Inferior parietal cortex (tissue), 1 donor: ENCODE results near the gene PCK2.

Experiments
- DNase-seq: peaks from one replicate; pipeline ENCODE4 v3.0.0-alpha.2; 2016; ENCODE audit errors: extremely low spot score

PCK2 gene

DNA sequence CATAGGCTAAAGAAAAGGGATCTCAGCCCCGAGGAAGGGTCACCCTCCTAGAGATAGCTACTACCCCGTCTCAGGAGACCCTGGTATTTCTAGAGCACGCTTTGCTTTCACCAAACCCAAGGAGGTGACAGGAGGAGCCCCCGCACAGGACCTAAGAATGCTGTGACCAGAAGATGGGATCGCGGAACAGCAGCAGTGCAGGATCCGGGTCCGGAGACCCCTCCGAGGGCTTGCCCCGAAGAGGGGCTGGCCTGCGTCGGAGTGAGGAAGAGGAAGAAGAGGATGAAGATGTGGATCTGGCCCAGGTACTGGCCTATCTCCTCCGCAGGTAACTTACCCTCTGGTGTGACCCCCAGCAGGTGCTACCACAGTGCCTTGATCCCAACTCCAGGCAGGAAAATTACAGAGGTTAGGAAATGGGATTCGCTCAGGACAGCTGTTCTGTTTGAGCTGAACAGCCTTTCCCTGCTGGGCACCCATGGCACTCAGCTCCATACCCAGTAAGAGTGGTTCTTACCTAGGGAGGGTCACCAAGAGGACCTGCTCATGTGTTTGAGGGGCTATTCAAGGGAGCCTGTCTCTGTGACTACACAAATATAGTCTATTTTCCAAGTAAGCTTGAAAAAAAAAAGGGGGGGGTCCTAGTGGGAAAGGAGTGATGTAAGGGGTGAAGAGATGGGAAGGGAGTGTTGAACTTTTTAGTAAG is 21.5 kb downstream of the PCK2 start:
- no peak for DNase-seq

DNA sequence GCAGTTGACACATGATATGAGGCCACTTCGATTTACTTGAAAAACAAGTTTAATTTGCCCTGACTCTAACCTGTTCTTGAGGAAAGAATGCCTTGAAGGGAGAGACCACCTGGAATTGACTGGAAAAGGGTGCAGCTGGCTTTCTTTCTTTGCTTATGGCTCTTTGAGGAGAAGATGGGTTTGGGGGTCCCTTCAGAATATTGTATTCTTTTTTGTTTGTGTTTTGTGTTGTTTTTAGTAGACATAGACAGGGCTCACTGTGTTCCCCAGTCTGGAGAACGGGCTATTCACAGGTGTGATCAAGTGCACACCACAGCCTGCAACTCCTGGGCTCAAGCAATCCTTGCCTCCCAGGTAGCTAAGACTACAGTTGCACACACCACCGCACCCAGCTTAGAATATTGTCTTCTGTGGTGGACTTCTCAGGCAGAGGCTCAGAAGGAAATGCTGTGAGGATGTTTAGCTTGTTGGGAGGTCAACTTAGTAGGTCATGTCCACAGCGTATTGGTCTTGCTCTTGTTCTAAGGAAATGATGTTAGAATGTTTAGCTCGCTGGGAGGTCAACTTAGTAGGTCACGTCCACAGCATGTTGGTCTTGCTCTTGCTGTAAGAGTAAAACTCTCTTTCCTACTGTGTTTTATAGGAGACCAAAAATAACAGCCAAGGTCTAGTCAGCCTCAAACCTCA is 22.2 kb downstream of the PCK2 start:
- DNase-seq = no peak

DNA sequence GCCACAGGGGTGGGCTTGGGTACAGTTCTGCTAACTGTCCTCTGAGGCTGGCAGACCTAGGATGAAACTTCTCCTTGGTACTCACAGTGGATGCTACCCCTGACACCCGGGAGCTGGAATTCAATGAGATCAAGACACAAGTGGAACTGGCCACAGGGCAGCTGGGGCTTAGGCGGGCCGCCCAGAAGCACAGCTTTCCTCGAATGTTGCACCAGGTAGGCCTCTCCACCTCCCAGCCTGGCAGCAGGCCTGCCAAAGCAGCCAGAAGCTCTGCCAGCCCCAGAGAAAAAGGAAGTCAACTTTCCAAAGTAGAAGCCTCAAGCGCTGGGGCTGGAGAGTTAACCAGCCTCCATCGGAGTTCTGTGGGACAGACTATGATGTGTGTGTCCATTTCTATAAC is 23.1 kb downstream of the PCK2 start:
- DNase-seq = no peak

DNA sequence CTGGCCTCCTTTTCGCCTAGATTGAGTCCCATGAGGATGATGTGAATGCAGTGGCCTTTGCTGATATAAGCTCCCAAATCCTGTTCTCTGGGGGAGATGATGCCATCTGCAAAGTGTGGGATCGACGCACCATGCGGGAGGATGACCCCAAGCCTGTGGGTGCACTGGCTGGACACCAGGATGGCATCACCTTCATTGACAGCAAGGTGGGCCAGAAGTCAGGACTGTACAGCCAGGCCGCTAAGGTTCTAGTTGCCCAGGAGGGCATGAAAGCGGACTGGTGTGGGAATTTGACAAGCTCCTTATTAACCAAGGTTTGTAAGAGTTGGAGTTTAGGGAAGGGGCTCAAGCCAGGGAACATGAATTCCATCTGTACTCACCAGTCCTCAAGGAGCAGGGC is 25.6 kb downstream of the PCK2 start:
- DNase-seq = no peak

DNA sequence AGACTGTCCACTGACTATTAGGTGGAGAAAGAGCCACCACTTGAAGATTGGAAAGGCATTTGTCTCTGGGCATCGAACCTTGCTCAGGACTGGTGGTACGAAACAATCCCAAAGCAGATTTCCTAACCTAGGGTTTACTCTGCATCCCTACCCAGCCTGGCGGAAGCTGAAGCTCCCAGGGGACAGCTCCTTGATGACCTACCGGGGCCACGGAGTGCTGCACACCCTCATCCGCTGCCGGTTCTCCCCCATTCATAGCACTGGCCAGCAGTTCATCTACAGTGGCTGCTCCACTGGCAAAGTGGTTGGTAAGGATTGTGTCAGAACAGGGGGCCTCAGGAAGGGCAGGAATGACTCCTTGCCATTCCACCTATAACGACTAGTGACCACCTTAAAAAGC is 27.1 kb downstream of the PCK2 start:
- no peak for DNase-seq

DNA sequence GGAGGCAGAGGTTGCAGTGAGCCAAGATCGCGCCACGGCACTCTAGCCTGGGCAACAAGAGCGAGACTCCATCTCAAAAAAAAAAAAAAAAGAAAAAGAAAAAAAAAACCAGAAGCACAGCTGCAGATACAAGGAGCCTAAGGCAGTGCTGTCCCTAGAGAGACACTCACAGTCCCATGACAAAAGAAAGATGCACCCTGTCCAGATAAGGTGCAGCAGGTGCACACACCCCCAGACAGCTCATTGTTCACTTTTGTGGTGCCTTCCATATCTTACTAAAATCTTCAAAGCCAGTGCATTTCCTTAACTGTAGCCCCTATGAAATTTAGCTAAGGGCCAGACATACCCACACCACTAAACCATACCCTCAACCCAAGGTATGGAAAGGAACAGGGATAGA is 28.3 kb downstream of the PCK2 start:
- no peak for DNase-seq

DNA sequence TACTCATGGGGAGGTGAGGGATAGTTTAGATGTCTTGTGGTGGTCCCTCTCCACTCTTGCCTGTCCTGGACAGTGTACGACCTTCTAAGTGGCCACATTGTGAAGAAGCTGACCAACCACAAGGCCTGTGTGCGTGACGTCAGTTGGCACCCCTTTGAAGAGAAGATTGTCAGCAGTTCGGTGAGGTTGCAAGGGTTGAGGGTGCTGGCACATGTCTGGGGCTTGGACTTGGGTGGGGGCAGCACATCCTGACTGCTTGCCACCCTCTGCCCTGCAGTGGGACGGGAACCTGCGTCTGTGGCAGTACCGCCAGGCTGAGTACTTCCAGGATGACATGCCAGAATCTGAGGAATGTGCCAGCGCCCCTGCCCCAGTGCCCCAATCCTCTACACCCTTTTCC is 28.8 kb downstream of the PCK2 start:
- no peak for DNase-seq

DNA sequence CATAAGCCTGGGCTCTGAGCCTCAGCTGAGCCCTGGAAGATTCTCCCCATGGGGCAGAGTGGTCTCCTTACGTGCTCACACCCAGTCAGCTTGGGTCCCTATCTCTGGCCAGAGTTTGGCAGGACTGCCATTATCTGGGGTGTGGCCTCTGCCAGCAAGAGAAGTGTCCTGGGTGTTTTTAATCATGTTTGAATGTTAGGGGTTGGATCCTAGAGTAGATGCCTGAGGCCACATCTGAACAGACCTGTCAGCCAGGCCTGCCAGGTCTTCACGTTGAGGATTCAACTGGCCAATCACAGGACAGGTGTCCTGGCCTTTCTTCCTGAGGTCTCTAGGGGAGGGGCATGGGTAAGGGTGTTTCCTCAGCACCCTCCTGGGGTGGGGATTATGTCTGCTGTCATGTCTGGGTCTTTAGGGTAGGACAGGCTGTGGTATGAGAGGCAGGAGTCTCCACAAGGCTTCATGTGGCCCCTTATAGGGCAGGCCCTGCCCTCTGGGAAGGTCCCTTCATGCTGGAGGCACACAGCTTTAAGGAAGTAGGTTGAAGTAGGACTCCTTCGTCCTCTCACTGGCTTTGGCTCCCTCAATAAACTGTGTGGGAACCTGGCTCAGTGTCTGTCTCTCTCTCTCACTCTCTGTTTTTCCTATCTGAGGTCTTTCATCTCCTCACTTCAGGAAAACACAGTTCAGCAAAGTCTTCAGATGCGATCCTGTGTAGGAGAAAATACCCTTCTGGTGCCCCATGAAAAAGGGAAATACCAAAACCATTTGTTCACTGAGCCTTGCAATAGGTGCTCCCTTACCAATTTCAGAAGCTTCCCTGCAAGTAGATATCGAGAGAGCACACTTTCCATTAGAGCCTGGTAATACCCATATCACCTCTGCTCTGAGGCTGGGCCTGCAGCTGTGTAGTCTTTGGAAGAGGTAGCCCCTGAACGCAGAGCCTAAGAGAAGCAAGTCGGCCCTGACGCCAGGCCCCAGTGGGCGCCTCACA is 29.6 kb downstream of the PCK2 start:
- DNase-seq = no peak

DNA sequence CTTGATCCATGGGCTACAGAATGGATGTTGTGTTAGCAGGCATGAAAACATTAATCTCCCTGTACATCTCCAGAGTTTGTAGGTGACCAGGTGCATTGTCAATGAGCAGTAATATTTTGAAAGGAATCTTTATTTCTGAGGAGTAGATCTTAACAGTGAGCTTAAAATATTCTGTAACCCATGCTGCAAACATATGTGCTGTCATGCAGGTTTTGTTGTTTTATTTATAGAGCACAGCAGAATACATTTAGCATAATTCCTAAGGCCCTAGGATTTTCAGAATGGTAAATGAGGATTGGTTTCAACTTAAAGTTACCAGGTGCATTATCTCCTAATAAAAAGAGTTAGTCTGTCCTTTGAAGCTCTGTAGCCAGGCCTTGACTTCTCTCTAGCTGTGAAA is 32.8 kb downstream of the PCK2 start:
- DNase-seq = no peak

DNA sequence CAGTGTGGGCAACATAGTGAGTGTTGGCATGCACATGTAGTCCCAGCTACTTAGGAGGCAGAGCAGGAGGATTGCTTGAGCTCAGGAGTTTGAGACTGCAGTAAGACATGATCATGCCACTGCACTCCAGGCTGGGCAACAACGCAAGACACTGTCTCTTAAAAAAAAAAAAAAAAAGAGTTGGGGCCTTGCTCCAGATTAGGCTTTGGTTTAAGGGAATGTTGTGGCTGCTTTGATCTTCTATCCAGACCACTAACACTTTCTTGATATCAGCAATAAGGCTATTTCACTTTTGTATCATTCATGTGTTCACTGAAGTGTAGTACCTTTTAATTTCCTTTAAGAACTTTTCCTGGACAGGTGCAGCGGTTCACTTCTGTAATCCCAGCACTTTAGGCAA is 33.6 kb downstream of the PCK2 start:
- no peak for DNase-seq

DNA sequence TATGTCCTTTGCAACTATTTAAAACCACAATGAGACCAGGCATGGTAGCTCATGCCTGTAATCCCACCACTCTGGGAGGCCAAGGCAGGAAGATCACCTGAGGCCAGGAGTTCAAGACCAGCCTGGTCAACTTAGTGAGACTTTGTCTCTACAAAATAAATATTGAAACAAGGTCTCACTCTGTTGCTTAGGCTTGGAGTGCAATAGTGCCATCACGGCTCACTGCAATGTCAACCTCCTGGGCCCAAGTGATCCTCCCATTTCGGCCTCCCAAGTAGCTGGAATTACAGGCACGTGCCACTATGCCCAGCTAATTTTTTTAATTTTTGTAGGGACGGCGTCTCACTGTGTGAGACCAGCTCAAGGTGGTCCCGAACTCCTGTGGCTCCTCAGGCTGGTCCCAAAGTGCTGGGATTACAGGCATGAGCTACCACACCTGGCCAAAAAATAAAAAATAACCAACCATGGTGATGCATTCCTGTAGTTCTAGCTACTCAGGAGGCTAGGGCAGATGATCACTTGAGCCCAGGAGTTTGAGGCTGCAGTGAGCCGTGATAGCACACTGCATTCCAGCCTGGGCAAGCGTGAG is 35.4 kb downstream of the PCK2 start:
- no peak for DNase-seq

DNA sequence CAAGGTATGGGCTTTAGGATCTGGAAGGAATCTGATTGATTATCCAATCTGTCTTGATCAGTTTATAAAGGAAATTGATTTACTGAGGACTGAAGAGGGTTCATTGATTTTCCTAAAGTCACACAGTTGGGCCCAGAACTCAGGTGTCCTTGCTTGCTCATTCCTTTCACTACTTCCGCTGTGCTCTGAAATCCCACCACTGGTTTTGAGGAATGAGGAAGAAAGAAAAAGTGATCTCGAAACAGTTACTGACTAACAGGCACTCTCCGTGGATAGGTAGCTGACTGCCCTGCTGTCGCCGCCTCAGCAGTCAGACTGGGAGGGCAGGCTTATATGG is 36.2 kb downstream of the PCK2 start, which contains the start of gene FITM1:
Gene FITM1 (plus strand): TSS at position 280 of the 337 bp plus-strand sequence. CDS start 905 bp downstream, outside the sequence.
- DNase-seq = no peak

DNA sequence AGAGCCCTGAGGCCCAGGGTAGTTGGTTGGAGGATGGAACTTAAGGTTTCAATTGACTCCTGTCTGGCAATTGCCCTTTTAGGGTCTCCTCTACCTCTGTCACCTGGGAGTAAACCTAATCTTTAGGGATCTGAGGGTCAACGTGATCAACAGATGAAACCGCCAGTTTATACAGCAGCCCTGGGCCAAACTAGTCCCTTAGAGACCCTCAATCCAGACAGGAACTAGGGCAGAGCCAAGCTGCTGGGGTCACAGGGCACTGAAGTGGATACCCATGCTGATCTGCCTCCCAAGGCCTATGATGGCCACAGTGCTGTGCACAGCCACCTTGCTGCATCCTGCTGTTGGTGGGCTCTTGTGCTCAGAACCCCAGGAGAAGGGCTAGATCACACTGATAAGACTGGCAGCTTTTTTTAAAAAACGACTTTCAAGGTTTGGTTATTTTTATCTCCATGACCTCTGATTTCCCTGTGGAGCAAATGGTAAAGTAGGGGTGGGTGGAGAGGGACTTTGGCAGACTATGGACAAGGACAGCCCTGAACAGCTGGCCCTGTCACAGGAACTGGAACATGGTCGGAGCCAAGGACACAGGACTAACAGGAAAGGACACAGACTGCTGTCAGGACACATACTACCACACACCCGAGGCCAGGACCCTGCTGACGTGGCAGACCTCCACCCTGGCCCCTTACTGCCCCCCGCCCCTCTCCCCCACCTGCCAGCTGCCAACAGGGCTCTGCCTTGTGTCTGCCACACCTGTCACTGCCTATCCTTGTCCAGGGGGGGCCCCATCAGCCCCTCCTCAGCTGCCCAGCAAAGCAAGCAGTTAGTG is 36.8 kb downstream of the PCK2 start:
- no peak for DNase-seq

DNA sequence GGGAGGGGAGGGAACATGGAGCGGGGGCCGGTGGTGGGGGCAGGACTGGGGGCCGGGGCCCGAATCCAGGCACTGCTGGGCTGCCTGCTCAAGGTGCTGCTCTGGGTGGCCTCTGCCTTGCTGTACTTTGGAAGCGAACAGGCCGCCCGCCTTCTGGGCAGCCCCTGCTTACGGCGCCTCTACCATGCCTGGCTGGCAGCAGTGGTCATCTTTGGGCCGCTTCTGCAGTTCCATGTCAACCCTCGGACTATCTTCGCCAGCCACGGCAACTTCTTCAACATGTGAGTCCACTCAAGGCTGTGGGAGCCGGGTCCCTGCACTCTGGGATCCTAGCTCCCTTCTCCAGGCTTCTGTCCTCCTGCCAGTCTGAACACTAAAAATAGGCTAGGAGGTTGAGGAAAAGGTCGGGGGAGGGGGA is 37.4 kb downstream of the PCK2 start:
- no peak for DNase-seq

DNA sequence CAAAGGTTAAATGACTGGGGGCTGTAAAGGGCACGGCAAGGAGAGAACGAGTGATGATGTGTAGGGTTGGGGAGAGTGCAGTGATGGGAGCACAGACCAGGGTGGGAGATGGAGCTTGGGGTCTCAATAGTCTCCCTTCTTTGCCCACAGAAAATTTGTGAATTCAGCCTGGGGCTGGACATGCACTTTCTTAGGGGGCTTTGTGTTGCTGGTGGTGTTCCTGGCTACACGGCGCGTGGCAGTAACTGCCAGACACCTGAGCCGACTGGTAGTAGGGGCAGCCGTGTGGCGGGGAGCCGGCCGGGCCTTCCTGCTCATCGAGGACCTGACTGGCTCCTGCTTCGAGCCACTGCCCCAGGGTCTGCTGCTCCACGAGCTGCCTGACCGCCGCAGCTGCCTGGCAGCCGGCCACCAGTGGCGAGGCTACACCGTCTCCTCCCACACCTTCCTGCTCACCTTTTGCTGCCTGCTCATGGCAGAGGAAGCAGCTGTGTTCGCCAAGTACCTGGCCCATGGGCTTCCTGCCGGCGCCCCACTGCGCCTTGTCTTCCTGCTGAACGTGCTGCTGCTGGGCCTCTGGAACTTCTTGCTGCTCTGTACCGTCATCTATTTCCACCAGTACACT is 38.1 kb downstream of the PCK2 start:
- DNase-seq = no peak

DNA sequence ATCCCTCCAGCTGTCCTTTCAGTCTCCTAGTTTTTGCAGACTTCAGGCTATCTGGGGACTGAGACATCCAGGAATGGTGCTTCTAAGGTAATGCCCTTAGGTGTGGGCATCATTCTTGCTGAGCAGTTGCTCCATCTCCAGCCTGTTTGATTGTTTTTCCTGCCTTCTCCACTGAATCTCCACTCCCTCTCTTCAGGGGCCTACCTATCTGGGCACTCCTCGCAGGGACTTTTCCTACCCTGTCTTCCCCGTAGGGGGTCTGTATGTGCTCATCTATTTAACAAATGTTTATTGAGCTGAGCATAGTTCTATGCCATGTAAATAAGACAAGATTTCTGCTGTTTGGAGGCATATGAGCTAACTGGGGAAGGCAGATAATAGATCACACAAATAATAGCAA is 38.9 kb downstream of the PCK2 start:
- DNase-seq = no peak

DNA sequence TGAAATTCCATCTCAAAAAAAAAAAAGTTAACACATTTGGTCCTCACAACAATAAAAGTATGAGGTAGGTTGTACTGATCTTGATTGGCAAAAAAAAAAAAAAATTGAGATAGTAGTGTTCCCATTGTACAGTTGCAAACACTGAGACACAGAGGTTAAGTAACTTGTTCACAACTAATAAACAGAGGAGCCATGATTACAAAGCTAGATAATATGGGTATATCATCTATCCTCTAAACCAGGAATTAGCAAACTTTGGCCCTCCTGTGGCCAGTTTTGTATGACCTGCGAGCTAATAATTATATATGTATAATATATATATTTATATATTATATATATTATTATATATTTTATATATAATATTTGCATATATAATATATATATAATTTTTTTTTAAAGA is 39.6 kb downstream of the PCK2 start:
- no peak for DNase-seq

DNA sequence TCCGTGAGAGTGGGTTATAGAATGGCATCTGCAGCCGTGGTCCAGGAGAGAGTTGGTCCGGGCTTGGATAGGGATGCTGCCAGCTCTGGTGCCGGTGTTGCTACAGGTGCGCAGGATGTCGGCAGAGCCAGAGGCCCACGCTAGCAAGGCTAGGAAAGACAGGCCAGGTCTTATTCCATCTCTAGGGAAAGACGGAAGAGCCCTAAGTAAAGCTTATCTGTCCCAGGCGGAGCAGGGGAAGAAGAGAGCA is 41.4 kb downstream of the PCK2 start:
- no peak for DNase-seq

DNA sequence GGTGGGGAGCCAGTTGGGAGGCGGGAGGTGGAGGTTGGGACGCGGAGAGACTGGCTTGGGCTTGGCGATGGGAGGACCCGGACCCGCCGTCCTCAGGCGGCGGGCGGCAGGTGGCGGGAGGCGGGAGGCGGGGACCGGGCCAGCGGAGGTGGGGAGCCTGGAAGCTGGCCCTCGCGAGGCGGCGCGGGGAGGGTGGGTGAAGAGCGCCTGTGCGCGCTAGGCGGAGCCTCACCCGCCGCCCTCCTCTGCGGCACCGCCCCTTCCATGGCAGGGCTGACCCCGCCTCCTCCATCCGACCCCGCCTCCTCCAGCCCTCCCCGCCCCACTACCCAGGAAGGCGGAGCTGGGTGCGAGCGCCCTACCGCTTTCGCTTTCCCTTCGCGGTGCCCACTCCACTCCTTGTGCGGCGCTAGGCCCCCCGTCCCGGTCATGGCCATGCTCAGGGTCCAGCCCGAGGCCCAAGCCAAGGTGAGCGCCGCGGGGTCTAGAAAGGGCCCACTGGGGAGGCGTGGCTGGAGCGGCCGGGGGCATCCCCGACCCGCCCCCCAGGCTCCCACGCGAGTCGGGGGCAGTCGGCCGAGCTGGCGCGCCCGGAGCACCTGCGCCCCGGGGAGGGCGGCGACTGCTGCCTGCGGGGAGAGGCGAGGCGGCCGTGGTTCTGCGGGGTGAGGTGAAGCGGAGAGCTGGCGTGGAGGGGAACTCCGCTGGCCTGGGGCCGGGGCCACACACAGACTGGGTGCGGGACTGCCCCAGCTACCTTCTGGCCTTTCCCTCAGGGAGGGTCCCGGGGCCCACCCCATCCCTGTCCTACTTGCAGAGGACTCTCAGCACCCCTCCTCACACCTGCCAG is 41.9 kb downstream of the PCK2 start, which contains the start of gene PSME1:
Gene PSME1 (plus strand): TSS at position 361 of the 850 bp plus-strand sequence. CDS start 69 bp downstream, at position 430.
- peak; percentile 83 for DNase-seq
